Esophagus muscularis mucosa (tissue), 4 donors: ENCODE data around the gene ANKMY2.

Experiments
- CTCF ChIP-seq, 3 experiments: fragments of 200-600 bp in 2 of 3; fragments of 450-650 bp in 1 of 3; sonication (generic) in 2 of 3; IDR thresholded peaks; one replicate each; pipeline ENCODE4 v1.5.1; 2017 to 2019; ENCODE audit warnings: antibody characterized with exemption in 3 of 3, mild to moderate bottlenecking in 2 of 3, moderate library complexity in 1 of 3
- EP300 ChIP-seq: sonication (generic); formaldehyde crosslinking; IDR thresholded peaks from one replicate; pipeline ENCODE4 v1.6.1; 2017; ENCODE audit warnings: antibody characterized with exemption
- POLR2A ChIP-seq: fragments of 450-650 bp; IDR thresholded peaks from one replicate; pipeline ENCODE4 v1.6.1; 2017; ENCODE audit warnings: antibody characterized with exemption, moderate library complexity, mild to moderate bottlenecking, low read depth

DNA sequence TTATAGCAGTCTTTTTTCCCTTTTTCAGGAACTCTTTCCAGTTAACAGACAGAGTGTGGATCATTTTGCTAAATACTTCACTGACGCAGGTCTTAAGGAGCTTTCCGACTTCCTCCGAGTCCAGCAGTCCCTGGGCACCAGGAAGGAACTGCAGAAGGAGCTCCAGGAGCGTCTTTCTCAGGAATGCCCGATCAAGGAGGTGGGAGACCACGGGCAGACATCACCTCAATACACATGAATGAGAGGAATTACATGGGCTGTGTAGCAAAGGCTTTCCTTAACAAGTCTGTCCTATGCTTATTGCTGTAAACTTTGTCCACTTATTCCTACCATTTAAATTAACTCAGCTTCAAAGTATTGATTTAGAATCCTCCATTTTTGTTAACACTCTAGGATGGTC, 49.3 kb upstream of the ANKMY2 start:
- no peak for TF ChIP-seq EP300
- TF ChIP-seq CTCF (IDR thresholded peaks at IDR 0.05): no peak
- no peak for TF ChIP-seq POLR2A
